SH-SY5Y (cell line): Measurements from ENCODE around the gene NHLRC2.

ENCODE experiments used
- GATA2 ChIP-seq: IDR thresholded peaks from 2 replicates; pipeline ENCODE4 v1.6.1; 2011; ENCODE audit warnings: mild to moderate bottlenecking, low read depth, low read length
- GATA3 ChIP-seq: IDR thresholded peaks from 2 replicates; pipeline ENCODE4 v1.6.1; 2011; ENCODE audit warnings: low read depth, mild to moderate bottlenecking, low read length, moderate library complexity

DNA sequence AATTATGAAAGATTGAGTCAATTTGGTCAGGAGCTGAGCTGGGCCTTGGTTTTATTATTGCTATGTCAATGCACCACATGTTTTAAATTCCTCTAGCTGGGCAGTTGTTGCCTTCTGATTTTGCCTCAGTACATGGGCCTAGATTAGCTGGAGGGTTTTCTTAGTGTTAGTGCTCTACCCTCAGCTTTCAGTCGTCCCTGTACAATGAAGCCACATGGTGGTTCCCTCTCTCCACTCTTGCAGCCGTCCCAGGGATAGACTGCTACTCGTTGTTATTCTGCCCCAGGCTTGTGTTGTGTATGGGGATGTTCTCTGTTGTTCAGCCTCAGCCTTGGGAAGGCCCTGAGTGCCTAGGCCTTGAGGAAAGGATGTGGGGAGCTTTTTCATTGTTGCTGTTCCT lies 37.0 kb downstream of the NHLRC2 start:
- TF ChIP-seq GATA3 (no peak), GATA2 (no peak)
